Medulla oblongata (tissue), 1 donor: ENCODE results near the gene CYB561D1.

ENCODE experiments used
- DNase-seq: peaks from one replicate; pipeline ENCODE4 v3.0.0-alpha.2; 2015; ENCODE audit errors: extremely low spot score

Gene CYB561D1

DNA sequence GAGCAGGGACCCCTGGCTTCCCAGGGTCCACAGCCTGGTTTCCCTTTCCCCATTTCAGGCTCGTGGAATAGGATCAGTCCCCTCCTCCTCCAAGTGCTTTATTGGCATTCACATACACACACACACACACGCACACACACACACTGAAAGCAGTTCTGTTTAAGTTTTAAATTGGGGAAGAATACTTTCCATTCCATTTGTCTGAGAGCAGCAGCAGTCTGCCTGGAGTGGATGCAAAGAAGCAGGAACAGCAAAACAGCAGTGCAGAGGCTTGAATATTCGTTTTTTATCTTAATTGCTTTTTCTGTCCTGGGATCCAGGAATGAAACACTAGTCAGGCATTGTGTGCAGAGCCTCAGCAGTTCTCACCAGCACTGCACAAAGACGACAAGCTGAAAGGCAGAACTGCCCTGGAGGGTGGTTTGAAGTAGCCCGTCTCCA lies 7.1 kb downstream of the CYB561D1 start:
- no peak for DNase-seq

DNA sequence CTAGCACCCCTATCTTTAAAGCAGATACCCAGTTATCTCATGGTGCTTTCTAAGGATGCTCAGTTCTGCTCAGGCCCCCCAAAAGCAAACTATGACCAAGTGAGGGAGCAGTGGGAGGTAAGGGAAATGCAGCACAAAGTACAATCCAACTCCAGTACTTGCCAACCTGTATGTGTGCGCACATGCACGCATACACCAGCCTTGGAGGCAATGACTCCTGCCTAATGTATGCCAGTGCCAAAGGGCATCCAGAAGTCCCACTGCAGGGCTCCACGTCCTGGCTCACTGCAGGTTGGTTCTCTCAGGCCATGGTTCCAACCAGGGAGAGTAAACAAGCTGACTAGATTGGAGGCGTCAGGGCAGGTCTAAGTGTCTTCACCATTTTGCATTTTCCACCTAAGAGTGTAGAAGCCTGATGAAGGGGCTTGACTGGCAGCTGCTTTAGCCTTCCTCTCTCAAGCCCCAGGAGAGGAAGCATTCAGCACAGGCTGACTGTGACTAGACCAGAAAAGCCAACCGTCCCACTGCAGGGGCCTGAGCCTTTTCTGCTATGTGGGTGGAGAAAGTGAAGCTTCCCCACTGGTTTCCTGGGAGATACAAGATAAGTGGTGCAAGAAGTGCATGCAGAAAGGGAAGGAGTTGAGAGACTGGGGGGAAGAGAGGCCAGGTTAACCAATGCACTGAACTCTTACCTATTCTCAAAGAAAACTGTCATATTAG lies 7.9 kb downstream of the CYB561D1 start:
- DNase-seq = no peak

GRCh38 chr1:109502364-109502851 lies 8.5 kb downstream of the CYB561D1 start:
- no peak for DNase-seq

GRCh38 chr1:109503935-109504334 lies 10.0 kb downstream of the CYB561D1 start:
- DNase-seq = no peak

DNA sequence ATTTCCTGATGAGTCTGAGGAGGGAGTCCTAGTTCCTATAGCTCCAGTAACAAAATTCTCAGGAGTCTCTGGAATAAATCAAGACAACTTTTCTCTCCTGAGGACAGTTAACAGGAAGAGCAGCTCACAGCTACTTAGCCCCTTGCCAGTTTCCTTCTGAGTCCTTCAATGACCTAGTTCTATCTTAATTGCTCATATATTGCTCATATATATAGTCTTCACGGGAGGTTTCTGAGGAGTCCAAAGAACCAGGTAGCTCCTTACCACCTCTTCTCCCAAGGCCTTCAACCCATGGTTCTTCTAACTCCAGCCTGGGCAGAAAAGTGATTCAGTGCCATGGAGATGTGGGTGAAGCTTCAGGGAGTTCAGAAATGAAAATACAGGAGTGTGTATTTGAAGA lies 11.1 kb downstream of the CYB561D1 start:
- no peak for DNase-seq

DNA sequence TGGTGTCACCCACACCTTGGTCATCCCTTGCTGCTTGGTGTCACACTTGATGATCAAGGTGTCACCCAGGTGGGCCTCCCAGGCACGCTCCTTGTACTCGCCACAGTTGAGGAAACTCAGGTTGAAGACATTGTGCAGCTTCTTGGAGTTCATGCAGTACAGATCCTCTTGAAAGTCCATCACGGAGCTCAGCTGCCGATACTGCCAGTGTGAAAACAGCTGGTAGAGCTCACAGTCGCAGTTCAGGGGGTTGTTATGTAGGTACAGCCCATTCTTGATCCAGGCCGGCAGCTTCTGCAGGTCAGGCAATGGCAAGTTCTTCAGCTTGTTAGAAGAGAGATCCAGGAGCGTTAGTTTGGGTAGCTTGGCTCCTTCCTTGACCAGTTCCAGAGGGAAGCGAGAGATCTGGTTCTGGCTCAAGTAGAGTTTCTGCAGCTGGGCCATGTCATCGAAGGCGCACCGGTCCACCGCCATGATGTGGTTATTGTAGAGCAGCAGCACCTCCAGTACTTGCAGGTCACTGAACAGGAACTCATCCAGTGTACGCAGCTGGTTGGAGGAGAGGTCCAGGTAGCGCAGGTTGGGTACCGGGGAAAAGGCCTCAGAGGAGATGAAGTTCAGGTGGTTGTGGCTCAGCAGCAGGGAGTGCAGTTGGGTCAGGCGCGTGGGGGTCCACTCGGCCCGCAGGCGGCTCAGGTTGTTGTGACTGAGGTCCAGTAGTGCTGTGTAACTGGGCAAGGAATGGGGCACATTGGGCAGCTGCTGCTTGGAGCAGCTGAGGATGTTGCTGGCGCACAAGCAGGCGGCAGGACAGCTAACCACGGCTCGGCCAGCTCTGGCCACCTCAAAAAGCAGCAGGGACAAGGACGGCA lies 14.3 kb downstream of the CYB561D1 start:
- no peak for DNase-seq

GRCh38 chr1:109508873-109509175 lies 14.9 kb downstream of the CYB561D1 start:
- DNase-seq = no peak

DNA sequence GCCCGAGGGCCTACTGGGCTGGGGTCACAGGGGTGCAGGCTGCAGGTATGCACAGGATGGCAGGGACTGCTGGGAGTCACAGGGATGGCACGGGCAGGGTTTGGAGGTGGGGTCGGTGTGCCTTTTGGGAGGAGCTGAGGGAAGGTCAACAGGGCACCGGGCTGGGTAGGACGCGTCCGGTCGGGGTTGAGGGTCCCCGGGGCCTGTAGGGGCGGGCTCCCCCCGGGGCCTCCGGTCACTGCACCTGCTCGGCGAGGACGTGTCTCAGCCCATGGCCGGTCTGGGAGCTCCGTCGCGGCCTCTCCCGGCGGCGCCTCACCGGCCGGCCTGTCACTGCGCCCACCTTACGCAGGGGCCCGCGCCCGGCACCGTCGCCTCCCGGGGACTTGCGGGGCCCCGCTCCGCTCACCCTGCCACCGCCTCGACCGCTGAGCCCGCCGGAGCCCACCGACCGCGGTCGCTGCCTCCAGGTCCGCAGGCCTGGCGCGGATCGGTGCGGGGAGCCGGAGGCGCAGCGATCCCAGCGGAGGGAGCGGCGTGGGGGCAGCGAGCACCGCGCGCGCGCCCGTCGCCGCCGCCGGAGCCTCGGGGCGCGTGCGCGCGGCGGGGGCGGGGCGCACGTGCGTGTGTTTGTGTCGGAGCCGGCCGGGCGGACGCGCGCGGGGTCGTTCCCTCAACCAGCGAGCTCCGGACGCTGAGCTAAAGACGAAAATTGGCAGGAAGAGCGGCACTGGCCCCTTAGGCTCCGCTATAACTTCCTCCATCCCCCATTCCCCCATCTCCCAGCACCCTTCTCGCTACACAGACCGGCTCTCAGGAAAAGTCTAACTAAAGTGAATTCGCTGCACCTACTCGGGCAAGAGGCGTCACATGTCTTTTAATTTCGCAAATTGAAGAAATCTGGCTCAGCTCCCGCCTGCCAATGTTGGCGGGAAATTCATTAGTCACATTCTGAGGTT lies 15.6 kb downstream of the CYB561D1 start, which contains the start of gene AMIGO1:
AMIGO1 (minus strand) TSS at position 552 of the 959 bp plus-strand sequence. CDS start 815 bp downstream, outside the sequence.
- DNase-seq = no peak

GRCh38 chr1:109513110-109513710 lies 19.3 kb downstream of the CYB561D1 start:
- no peak for DNase-seq

DNA sequence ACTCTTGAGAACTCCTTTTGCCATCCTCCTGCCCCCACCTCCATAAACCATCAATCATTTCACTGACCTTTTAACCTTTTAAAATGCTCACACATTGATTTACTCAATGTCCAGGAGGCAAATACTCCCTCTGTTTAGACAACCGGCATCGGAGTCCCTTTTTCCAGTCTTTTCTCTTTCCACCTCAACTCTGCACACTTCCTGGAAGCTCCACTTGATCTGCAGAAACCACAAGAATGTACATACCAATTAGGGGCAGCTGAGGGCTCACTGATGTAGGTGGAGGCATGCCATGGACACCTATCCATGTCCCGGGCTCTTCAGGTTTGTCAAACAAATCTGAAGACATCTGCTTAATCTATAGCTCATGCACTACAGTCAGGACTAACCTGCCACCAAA lies 21.0 kb downstream of the CYB561D1 start:
- no peak for DNase-seq

- no peak for DNase-seq
Observed at GRCh38 chr1:109516872-109517271, 23.0 kb downstream of the CYB561D1 start.

DNA sequence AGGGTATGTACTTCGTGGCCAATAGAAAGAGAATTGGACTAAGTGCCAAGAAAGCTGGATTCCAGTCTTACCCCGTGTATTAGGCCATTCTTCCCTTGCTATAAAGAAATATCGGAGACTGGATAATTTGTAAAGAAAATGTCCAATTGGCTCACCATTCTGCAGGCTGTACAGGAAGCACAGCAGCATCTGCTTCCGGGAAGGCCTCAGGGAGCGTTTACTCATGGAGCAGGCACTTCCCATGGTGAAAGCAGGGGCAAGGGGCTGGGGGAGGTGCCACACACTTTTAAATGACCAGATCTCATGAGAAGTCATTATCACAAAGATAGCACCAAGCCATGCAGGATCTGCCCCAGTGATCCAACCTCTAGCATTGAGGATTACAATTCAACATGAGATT lies 23.4 kb downstream of the CYB561D1 start:
- DNase-seq = no peak

DNA sequence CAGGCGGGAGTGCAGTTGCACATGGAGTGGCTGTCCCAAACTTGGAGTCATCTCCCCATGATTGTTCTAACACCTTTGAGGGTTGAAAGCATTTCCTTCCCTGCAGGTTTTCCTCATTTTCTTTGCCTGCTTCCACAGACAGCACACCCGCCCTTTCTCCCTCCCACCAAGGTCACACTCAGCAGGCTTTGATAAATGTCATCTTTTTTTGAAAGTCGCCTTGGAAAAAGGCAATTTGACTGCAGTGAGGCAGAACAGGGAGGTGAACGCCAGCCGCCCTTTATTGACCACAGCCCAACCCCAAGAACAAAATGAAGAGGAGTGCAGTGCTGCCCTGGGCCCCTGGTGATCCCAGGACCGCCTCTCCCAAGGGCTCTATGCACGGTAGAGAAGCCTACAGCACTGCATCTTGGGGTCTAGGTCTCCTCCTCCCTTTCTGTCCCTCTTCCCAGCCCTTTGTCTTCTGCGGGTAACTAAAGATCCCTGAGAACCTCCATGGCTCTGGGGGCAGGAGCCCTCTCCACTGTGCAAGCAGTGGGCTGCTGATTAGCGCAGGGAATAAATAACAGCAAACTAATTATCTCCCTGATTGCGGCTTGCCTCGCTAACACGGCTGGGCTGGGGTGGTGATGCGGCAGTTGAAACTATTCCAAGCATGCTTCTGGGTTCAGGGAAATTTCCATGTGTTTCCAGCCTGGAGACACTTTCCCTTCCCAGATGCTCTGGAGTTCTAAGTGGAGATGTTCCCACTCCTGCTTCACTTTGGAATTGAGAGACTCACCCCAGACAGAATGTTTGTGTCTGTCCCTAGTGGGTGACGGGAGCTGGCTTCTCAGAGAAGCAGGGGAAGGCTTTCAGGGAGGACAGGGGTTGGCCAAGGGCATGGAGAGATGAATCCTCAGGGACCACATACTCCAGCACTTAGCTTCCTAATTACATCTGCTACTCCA lies 27.4 kb downstream of the CYB561D1 start:
- no peak for DNase-seq

DNA sequence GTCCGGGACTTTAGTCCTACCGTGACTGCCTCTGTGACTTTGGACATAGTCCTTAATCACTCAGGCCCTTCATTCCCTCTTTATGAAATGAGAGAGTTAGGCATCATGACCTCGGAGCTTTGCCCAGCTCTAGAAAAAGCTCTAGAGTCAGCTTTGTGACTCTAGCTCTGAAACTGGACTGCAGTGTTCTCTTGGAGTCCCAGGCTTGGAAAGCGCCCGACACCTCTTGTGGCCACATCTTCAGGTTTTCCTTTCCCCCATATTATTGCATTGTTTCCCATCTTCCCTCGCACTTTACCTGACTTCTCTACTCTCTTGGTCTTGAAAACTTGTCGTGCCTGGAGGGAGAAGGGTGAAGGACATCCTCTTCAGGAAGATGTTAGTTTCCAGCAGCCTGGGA lies 28.1 kb downstream of the CYB561D1 start:
- DNase-seq = no peak

GRCh38 chr1:109523706-109524105 lies 29.8 kb downstream of the CYB561D1 start:
- no peak for DNase-seq

- DNase-seq = no peak
Observed at GRCh38 chr1:109527098-109527811, 33.4 kb downstream of the CYB561D1 start.

- no peak for DNase-seq
Observed at GRCh38 chr1:109527846-109528695, 34.2 kb downstream of the CYB561D1 start.

- no peak for DNase-seq
Observed at GRCh38 chr1:109528712-109529111, 34.8 kb downstream of the CYB561D1 start.
